Measurements from ENCODE around the gene SLC6A9.

The SLC6A9 gene

DNA sequence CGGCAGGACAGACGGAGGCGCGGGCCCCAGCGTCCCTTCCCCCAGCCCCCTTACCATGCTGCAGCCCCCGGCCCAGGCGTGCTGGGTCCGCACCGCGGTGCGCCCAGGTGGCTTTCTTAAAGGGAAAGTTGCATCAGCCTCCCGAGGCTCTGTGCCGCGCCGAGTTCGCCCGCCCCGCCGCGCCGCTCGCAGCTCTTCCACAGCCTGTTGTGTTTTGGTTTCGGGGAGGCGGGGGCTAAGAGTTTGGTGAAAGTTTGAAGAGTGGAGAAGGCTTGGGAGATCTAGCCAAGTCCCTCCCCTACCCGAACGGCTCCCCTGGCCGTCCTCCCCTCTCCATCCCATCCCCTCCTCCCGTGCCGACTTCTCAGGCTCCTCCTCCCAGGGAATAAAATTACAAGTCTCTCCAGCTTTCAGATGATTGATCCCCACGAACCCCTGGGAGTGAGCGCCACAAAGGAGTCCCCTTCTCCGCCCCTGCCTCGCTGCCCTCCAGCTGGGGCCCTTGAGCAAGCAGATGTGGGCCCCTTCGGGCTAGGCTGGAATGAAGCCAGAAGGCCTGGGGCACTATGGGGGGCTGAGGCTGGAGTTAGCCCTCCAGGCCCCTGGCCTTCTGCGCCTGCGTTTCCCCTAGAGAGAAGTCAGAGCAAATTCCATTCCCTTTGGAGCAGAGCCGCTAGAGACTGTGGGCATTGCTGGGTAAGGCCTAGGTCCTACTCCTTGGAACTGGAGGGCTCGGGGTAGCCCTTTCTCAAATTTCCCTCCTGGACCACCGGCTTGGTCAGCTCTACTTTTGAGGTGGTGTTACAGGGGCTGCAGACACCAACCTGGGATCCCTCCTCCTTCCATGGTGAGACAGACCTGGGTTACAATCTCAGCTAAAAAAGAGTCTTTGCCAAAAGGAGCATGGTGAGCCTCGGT, at the start of gene SLC6A9:
TSS of gene SLC6A9 (minus strand) at position 211 of the 918 bp plus-strand sequence. CDS start 7,185 bp downstream, outside the sequence.
- H3K4me3 ChIP-seq (replicated peaks; ENCODE audit: low read depth, low read length): peak within 1 kb of the TSS; percentile 73
- TF ChIP-seq CTCF (IDR thresholded peaks at IDR 0.05; ENCODE audit: low read length, missing control alignments): no peak
- peak; percentile 72 for DNase-seq (ENCODE audit: low read depth)

DNA sequence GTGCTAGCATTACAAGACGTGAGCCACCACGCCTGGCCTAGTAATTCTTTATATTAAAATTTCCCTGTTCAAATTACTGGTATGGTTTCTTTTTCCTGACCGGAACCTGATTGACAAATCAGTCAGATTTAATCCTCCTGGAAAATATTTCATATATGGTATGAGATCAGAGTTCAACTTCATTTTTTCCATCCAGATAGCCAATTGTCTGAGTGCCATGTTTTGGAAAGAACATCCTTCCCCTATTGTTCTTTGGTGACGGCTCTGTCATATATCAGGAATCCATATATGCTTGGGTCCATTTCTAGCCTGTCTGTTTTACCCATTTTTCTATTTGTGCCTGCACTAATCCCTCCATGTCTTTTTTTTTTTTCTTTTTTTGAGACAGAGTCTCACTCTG, 48.3 kb upstream of the SLC6A9 start:
- H3K4me3 ChIP-seq (replicated peaks; ENCODE audit: low read depth, low read length): no peak overlapping the region
- no peak for DNase-seq (ENCODE audit: low read depth)
- no peak for TF ChIP-seq CTCF (IDR thresholded peaks at IDR 0.05; ENCODE audit: low read length, missing control alignments)

- TF ChIP-seq CTCF (IDR thresholded peaks at IDR 0.05; ENCODE audit: low read length, missing control alignments): no peak
- no peak overlapping the region for H3K4me3 ChIP-seq (replicated peaks; ENCODE audit: low read depth, low read length)
- no peak for DNase-seq (ENCODE audit: low read depth)
Measured at GRCh38 chr1:44078104-44078503, 46.8 kb upstream of the SLC6A9 start.

DNA sequence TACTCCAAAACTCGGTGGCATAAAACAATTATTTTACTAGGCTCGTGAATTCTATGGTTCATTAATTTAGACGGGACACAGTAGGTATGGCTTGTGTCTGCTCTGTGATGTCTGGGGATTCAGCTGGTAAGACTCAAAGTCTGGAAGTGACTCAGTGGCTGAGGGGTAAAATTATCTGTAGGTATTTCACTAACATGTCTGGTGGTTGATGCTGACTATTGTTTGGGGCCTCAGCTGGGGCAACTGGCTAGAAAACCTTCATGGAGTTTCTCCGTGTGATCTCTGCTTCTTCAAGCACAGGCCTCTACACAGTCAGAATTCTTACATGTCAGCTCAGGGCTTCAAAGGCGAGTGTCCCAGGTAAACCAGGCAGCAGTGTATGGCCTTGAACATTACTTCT, 46.2 kb upstream of the SLC6A9 start:
- H3K4me3 ChIP-seq (replicated peaks; ENCODE audit: low read depth, low read length): no peak overlapping the region
- TF ChIP-seq CTCF (IDR thresholded peaks at IDR 0.05; ENCODE audit: low read length, missing control alignments): no peak
- DNase-seq (ENCODE audit: low read depth): peak; percentile 54

GRCh38 chr1:44076066-44076465, 44.8 kb upstream of the SLC6A9 start:
- peak; percentile 87 for DNase-seq (ENCODE audit: low read depth)
- no peak for TF ChIP-seq CTCF (IDR thresholded peaks at IDR 0.05; ENCODE audit: low read length, missing control alignments)
- H3K4me3 ChIP-seq (replicated peaks; ENCODE audit: low read depth, low read length): no peak overlapping the region

GRCh38 chr1:44074415-44074814, 43.2 kb upstream of the SLC6A9 start:
- DNase-seq (ENCODE audit: low read depth): no peak
- no peak overlapping the region for H3K4me3 ChIP-seq (replicated peaks; ENCODE audit: low read depth, low read length)
- TF ChIP-seq CTCF (IDR thresholded peaks at IDR 0.05; ENCODE audit: low read length, missing control alignments): no peak

DNA sequence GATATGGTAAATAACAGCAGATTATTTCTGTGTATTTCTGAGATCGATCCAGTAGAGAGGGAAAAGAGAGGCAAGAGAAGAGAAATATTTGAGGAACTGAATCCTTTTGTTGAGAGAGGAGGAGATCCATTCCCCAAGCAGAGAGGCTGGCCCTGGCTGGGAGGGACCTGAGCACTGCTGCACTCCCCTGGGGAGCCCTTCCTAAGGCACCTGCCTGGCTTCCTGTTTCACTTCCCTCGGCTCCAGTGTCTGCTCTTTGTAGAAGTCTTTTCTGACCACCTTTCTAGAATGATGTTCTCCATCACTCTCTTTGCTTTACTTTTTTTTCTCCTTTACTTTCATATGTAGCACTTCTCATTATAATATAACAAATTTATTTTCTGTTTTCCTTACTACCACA, 42.3 kb upstream of the SLC6A9 start:
- no peak overlapping the region for H3K4me3 ChIP-seq (replicated peaks; ENCODE audit: low read depth, low read length)

More for the DNA sequence above, 42.3 kb upstream of the SLC6A9 start:
- DNase-seq (ENCODE audit: low read depth): no peak
- no peak for TF ChIP-seq CTCF (IDR thresholded peaks at IDR 0.05; ENCODE audit: low read length, missing control alignments)
